Mononuclear cell (primary cell): ENCODE data around the gene NETO1. TPM values are rescaled to one million over a fixed set of nuclear protein-coding genes. Genes with fewer than 3 reads are reported as not detected.

Experiments used
- H3K27me3 ChIP-seq: 2 replicates; pipeline ENCODE4 v1.6.0; 2011; ENCODE audit warnings: low read length, control low read depth; ENCODE audit not compliant: insufficient read depth
- H3K4me1 ChIP-seq: 2 replicates; pipeline ENCODE4 v1.5.1; 2011; ENCODE audit warnings: mild to moderate bottlenecking, low read length, control low read depth; ENCODE audit not compliant: insufficient read depth
- H3K4me3 ChIP-seq: 2 replicates; pipeline ENCODE4 v1.5.1; 2011; ENCODE audit warnings: mild to moderate bottlenecking, low read length, moderate library complexity
- H3K9me3 ChIP-seq: 2 replicates; pipeline ENCODE4 v1.5.1; 2011; ENCODE audit warnings: low read depth, mild to moderate bottlenecking, control low read depth, low read length
- total RNA-seq: library from RNA; depleted of rRNA; stranded (reverse); fragments of >200 nt; gene quantifications from one replicate; pipeline ENCODE4 v1.2.3, GENCODE V29; 2012

Gene NETO1
- total RNA-seq, 1 donor = 1.5 TPM

GRCh38 chr18:72863754-72864153, 4.0 kb downstream of the NETO1 start:
- Histone ChIP-seq H3K4me3 (no peak overlapping the region), H3K9me3 (no peaks in the 10 kb centered on the region), H3K27me3 (peaks cover 18% of the 10 kb centered on the region), H3K4me1 (no peaks in the 10 kb centered on the region)

DNA sequence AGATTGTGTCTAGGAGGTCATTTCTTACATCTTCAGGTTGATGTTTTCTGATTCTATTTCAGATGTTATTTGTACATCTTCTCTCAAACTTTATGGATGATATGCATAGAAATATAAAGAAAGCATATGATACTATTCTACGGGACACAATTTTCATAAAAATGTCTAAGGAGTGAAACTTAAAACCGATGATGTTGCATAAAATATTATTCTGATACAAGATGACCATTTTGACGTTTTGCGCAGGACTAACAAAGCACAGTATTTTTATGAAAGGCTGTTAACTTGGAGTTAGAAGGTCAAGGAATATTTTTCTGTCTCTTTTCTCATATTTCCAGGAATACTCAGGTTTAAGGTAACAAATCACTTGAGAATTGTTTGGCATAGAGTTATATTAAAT, 8.7 kb downstream of the NETO1 start:
- H3K4me1 ChIP-seq = no peaks in the 10 kb centered on the region
- no peak overlapping the region for H3K4me3 ChIP-seq
- no peaks in the 10 kb centered on the region for H3K9me3 ChIP-seq
- H3K27me3 ChIP-seq = no peaks in the 10 kb centered on the region

GRCh38 chr18:72849671-72850070, 18.1 kb downstream of the NETO1 start:
- H3K4me1 ChIP-seq = no peaks in the 10 kb centered on the region
- no peaks in the 10 kb centered on the region for H3K9me3 ChIP-seq
- H3K27me3 ChIP-seq = no peaks in the 10 kb centered on the region
- no peak overlapping the region for H3K4me3 ChIP-seq

DNA sequence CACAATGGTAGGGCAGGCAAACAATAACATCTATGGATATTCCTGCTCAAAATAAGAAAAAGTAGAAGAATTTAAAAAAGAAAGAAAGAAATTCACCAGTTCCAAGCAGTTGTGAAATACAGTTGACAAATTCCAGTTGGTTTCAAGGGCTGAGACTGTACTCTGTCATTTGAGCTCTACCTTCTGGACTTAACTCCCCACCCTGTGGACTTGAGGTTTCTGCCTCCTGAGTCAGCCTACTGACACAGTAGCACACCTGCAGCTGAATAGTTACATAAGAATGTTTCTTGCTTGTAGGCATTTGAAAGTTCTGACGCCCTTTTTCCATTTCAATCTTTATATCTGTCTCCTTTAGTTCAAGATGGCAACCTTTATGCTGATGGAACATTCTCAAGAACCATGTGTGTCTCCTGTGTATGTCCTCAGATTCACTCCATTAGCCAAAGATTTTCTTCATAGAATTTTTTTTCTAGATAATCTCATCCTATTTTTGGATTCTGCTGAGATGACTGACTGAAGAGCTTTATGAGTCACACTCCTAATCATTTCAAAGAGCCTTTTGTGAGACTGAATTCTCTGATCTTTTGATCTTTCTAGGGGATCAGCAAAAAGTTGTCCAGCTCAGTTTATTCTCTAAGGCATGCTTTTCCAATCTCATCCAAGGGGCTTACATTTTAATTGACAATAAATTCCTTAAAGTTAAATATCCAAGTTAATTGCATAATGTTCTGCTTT, 19.1 kb downstream of the NETO1 start:
- H3K27me3 ChIP-seq = no peaks in the 10 kb centered on the region
- no peak overlapping the region for H3K4me3 ChIP-seq
- no peaks in the 10 kb centered on the region for H3K9me3 ChIP-seq
- H3K4me1 ChIP-seq = no peaks in the 10 kb centered on the region

GRCh38 chr18:72847771-72848170, 20.0 kb downstream of the NETO1 start:
- no peaks in the 10 kb centered on the region for H3K27me3 ChIP-seq
- no peaks in the 10 kb centered on the region for H3K9me3 ChIP-seq
- H3K4me1 ChIP-seq = no peaks in the 10 kb centered on the region

GRCh38 chr18:72846736-72847533, 20.9 kb downstream of the NETO1 start:
- Histone ChIP-seq H3K4me1 (no peaks in the 10 kb centered on the region), H3K27me3 (no peaks in the 10 kb centered on the region), H3K9me3 (no peaks in the 10 kb centered on the region), H3K4me3 (no peak overlapping the region)

More at GRCh38 chr18:72847771-72848170, 20.0 kb downstream of the NETO1 start:
- H3K4me3 ChIP-seq = no peak overlapping the region

GRCh38 chr18:72843743-72844142, 24.0 kb downstream of the NETO1 start:
- Histone ChIP-seq H3K9me3 (no peaks in the 10 kb centered on the region), H3K4me1 (no peaks in the 10 kb centered on the region), H3K27me3 (no peaks in the 10 kb centered on the region), H3K4me3 (no peak overlapping the region)

DNA sequence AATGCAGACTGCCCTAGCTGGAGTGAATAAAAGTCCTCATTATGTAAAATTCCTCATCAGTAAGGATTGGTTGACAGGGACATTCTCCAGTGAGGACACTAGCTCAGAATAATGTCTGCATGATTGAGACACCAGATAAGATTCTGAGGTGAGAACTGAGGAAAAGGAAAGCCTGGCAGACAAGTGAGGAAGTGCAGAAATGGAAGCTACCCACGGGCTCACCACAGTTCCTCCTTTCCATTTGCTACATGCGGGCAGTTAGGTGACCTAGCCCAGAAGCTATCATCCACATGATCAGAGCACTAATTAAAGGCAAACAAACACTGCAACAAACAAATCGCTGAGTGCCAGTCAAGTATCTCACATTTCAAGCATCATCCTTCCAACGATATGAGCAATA, 27.7 kb downstream of the NETO1 start:
- Histone ChIP-seq H3K4me1 (no peaks in the 10 kb centered on the region), H3K4me3 (no peak overlapping the region), H3K9me3 (no peaks in the 10 kb centered on the region), H3K27me3 (no peaks in the 10 kb centered on the region)

DNA sequence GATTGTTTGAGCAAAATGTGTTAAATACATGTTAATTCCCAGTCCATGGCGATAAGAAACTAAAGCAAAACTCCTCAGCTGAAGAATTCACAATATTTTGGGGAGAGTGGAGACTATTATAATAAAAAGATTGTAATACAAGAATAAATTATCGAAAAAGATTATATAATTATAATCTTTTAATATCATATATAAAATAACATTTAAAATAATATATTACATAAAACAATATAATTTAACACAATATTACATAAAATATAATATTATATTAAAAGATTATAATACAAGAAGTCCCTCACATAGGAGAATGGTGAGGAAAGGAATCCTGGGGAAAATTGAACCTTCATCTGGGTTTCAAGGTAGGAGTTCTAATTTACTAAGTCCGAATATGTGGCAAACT, 33.1 kb downstream of the NETO1 start:
- H3K4me1 ChIP-seq = no peaks in the 10 kb centered on the region
- H3K9me3 ChIP-seq = no peaks in the 10 kb centered on the region
- H3K27me3 ChIP-seq = no peaks in the 10 kb centered on the region
- no peak overlapping the region for H3K4me3 ChIP-seq

DNA sequence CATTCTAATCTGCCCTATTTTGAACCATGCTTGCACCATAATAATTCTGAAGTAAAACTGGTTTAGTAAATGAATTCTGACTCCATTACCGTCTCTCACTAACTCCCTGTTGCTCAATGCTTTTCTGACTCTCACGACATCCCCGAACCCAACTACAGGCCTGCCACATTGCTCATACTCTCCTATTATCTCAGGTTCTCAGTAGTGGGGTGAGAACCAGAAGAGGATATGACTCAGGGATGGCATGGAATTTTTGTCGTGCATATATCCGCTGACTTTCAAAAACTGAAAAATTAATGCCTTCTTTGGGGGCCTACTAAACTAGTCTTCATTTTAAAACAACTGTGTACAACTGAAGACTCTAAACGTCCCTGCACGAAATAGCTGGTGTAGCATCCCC, 34.3 kb downstream of the NETO1 start:
- Histone ChIP-seq H3K9me3 (no peaks in the 10 kb centered on the region), H3K4me1 (no peaks in the 10 kb centered on the region), H3K4me3 (no peak overlapping the region), H3K27me3 (no peaks in the 10 kb centered on the region)

DNA sequence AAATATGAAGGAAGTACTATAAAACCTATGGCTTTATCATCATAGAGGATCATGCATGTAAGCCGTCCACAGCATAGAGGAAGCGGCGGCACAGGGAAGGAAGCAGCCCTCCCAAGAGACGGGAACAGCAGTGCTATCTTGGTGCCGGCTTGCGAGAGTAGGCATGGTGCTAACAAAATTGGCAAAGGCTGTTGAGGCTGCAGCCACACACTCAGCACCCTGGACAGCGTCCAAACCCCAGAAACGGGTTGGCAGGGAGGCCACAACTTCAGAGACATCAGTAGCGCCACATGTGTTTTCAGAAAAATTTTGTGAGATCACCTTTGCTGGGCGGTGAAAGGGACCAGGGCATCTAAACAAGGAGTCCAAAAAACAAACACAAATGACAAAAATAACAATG, 37.7 kb downstream of the NETO1 start:
- no peak overlapping the region for H3K4me3 ChIP-seq
- no peaks in the 10 kb centered on the region for H3K27me3 ChIP-seq
- no peaks in the 10 kb centered on the region for H3K4me1 ChIP-seq
- H3K9me3 ChIP-seq = no peaks in the 10 kb centered on the region

GRCh38 chr18:72828601-72829000, 39.2 kb downstream of the NETO1 start:
- Histone ChIP-seq H3K27me3 (no peaks in the 10 kb centered on the region), H3K4me1 (no peaks in the 10 kb centered on the region), H3K4me3 (no peak overlapping the region), H3K9me3 (no peaks in the 10 kb centered on the region)

DNA sequence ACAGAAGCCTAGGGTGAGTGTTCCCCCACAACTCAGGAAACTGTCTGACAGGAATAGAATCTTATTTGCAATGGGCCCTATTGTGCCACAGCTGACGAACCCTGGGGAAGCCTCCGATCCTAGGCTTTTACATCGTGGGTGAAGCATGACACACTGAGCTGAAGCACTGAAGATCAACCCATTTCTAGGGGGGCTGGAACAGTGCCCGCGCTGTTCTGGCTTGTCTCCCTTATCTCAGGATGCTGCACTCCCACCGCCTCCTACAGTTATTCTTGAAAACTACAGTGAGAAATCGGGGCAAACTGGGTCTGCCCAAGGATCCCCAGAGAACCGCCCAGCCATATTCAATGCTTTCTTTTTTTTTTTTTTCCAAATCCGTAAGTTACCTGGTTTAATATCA, 41.1 kb downstream of the NETO1 start:
- H3K4me1 ChIP-seq = no peaks in the 10 kb centered on the region
- H3K27me3 ChIP-seq = no peaks in the 10 kb centered on the region
- H3K4me3 ChIP-seq = no peak overlapping the region
- H3K9me3 ChIP-seq = no peaks in the 10 kb centered on the region

DNA sequence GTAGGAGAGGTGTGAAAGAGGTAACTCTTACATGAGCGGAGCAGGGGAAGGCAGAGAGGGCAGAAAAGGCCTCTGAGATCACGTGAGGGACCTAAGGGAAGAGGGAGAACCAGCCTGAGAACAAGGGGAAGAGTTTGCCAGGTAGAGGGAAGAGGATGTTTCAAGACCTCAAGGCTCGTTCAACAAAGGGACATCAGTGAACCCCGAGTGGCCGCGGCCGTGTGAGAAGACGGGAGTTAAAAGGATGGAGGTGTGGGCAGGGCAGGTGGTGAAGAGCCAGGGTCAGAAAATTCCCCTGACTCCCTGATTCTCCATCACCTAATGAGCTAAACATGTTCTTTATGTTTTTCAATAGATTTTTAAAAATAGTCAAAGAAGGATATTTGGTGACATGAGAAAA, 44.4 kb downstream of the NETO1 start:
- H3K4me1 ChIP-seq = no peaks in the 10 kb centered on the region
- no peaks in the 10 kb centered on the region for H3K27me3 ChIP-seq
- no peak overlapping the region for H3K4me3 ChIP-seq
- no peaks in the 10 kb centered on the region for H3K9me3 ChIP-seq

- H3K9me3 ChIP-seq = no peaks in the 10 kb centered on the region
- no peak overlapping the region for H3K4me3 ChIP-seq
- H3K4me1 ChIP-seq = no peaks in the 10 kb centered on the region
- H3K27me3 ChIP-seq = no peaks in the 10 kb centered on the region
Measured at GRCh38 chr18:72822202-72822601, 45.6 kb downstream of the NETO1 start.

DNA sequence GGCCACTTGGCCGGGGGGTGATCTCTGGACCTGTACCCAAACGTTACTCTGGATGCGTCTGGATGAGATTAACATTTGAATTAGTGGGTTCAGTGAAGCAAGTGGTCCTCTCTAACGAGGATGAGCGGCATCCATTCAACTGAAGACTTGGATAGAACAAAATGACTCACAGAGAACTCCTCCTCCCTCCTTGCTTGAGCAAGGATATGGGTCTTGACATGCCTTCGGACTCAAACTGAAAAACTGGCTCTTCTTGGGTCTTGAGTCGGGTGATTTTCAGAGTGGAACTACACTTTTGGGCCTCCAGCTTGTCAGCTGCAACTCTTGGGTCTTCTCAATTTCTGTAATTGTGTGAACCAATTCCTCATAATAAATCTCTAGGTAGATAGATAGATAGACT, 47.2 kb downstream of the NETO1 start:
- no peak overlapping the region for H3K4me3 ChIP-seq
- H3K4me1 ChIP-seq = no peaks in the 10 kb centered on the region
- no peaks in the 10 kb centered on the region for H3K27me3 ChIP-seq
- H3K9me3 ChIP-seq = no peaks in the 10 kb centered on the region
